Measurements from ENCODE around the gene TOX2.

DNA sequence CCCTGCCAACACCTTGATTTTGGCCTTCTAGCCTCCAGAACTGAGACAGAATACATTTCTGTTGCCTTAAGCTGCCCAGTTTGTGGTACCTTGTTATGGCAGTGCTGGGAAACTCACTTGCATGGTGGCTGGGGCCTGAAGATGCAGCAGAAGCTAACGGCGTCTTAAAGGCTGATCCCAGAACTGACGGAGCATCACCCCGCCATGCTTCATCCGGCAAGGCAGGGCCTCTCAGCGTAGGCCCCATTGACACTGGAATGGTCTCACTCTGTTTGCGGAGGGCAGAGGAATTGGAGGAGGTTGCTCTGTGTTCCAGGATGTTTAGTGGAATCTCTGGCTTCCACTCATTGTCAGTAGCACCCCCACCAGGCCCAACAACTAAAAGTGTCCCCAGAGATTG, 170.2 kb downstream of the TOX2 start:
- no peak for TF ChIP-seq CTCF (conservative IDR thresholded peaks at IDR 0.05; ENCODE audit: low read depth, low read length)
- no peak for TF ChIP-seq EZH2 (IDR thresholded peaks at IDR 0.05; ENCODE audit: borderline replicate concordance, low read depth, low read length, poor library complexity, severe bottlenecking)

Measured in A673 (cell line).